Measurements from ENCODE around the gene PLIN5.

Gene PLIN5

DNA sequence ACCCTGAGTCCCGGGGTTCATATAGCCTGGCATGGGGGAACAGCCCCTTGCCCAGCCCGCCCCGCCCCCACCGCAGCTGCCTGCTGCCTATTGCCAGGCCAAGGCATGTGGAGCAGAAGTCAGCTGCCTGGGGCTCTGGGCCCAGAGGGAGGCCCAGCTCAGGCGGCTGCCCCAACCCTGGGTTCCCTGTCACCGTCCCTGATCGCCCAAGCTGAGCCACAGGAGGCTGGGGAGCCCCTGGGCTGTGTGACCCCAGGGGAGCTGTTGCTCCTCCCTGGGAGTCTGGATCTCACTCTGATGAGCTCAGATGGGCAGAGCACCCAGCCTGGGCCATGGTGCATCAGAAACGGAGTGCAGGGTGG is 18.1 kb downstream of the PLIN5 start:
- H3K4me2 ChIP-seq (ENCODE audit: low read length) = no peak overlapping the region
- H2AFZ ChIP-seq (ENCODE audit: insufficient read depth, low read length, poor library complexity) = no peak overlapping the region
- no peak overlapping the region for H2BK12ac ChIP-seq (ENCODE audit: low read length)
- no peak overlapping the region for H3K9ac ChIP-seq (ENCODE audit: low read length)
- H4K8ac ChIP-seq (ENCODE audit: low read depth, low read length) = no peak overlapping the region
- no peak overlapping the region for H3K4ac ChIP-seq (ENCODE audit: low read depth, low read length)
- H2AK5ac ChIP-seq (ENCODE audit: low read length) = no peak overlapping the region
- no CpG with 5 or more reads among the region's 8 CpGs for WGBS (ENCODE audit: extremely low coverage, insufficient coverage, insufficient read length)
- H2BK120ac ChIP-seq (ENCODE audit: insufficient read depth, low read length, poor library complexity) = no peak overlapping the region
- H3K36me3 ChIP-seq (ENCODE audit: control insufficient read depth in 1 of 2, insufficient read depth in 2 of 2, low read length in 2 of 2) = no peaks in the 10 kb centered on the region
- no peaks in the 10 kb centered on the region for H3K27me3 ChIP-seq (ENCODE audit: insufficient read depth, low read length)
- no peak overlapping the region for H3K18ac ChIP-seq (ENCODE audit: low read length)
- H3K23ac ChIP-seq (ENCODE audit: low read length) = no peak overlapping the region
- no peak overlapping the region for H3K14ac ChIP-seq (ENCODE audit: low read length)
- no peak overlapping the region for H3K27ac ChIP-seq (ENCODE audit: low read depth, low read length)
- peaks cover 4% of the 10 kb centered on the region in 2 experiments for H3K4me1 ChIP-seq (ENCODE audit: control insufficient read depth in 1 of 2, insufficient read depth in 2 of 2, low read length in 2 of 2)
- no peak overlapping the region for H3K4me3 ChIP-seq (ENCODE audit: low read depth, low read length)
- no peak for DNase-seq
- no peaks in the 10 kb centered on the region for H3K79me2 ChIP-seq (ENCODE audit: control insufficient read depth, insufficient read depth, low read length, poor library complexity)
- H2BK5ac ChIP-seq (ENCODE audit: low read depth, low read length, poor library complexity) = no peak overlapping the region
- no peak overlapping the region for H4K91ac ChIP-seq (ENCODE audit: low read depth, low read length)
- H4K12ac ChIP-seq (ENCODE audit: low read depth, low read length) = no peak overlapping the region
- H3K79me1 ChIP-seq (ENCODE audit: low read length) = no peaks in the 10 kb centered on the region
- peaks cover 1% of the 10 kb centered on the region for H3K9me3 ChIP-seq (ENCODE audit: insufficient read depth, low read depth, low read length)

DNA sequence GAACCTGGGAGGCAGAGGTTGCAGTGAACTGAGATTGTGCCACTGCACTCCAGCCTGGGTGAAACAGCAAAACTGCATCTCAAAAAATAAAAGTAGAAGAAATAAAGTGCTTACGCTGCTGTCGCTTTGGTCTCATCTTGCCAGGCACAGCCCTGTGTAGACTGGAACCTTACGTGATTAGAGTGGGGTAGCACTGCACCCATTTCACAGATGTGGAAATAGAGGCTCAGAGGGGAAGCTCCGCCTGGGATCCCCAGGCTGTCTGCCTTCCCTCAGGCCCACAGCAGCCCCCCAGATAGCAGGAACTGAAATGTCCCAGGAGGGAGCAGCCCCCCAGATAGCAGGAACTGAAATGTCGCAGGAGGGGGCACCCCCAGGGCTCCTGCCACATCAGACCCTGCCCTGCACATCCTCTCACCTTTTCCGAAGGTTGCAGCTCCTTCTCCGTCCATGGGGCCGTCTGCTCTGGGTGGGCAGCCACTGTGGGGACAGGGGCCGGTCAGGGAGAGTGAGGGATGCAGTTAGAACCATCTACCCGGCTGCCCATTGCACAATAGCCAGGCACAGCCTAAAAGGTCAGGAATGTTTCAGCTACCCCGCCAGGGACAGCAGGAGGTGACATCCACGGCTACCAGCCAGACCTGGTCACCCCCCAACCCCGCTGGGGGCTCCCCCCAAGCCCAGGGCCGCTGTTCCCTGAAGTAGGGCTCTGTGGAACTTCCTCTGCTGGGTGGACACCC is 18.7 kb downstream of the PLIN5 start:
- H3K27me3 ChIP-seq (ENCODE audit: insufficient read depth, low read length) = no peaks in the 10 kb centered on the region

DNA sequence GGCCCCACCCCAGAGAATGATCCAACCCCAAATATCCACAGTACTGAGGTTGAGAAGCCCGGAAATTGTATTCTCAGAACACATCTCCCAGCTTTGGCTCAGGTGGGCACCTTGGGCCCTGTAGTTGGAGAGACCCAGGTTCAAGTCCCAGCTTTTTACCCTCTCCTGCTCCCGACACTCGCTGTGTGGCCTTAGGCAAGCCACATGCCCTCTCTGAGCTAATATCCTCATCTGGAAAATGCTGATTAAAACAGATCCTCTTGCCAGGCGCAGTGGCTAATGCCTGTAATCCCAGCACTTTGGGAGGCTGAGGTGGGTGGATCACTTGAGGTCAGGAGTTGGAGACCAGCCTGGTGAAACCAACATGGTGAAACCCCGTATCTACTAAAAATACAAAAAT is 19.3 kb downstream of the PLIN5 start:
- Histone ChIP-seq H4K91ac (ENCODE audit: low read depth, low read length) (no peak overlapping the region), H3K9me3 (ENCODE audit: insufficient read depth, low read depth, low read length) (peaks cover 5% of the 10 kb centered on the region), H4K12ac (ENCODE audit: low read depth, low read length) (no peak overlapping the region), H3K79me1 (ENCODE audit: low read length) (no peaks in the 10 kb centered on the region), H3K27ac (ENCODE audit: low read depth, low read length) (no peak overlapping the region), H2AFZ (ENCODE audit: insufficient read depth, low read length, poor library complexity) (no peak overlapping the region), H2AK5ac (ENCODE audit: low read length) (no peak overlapping the region), H4K8ac (ENCODE audit: low read depth, low read length) (no peak overlapping the region), H3K9ac (ENCODE audit: low read length) (no peak overlapping the region), H3K36me3 (ENCODE audit: control insufficient read depth in 1 of 2, insufficient read depth in 2 of 2, low read length in 2 of 2) (no peaks in the 10 kb centered on the region), H3K4ac (ENCODE audit: low read depth, low read length) (no peak overlapping the region), H3K23ac (ENCODE audit: low read length) (no peak overlapping the region), H3K4me3 (ENCODE audit: low read depth, low read length) (no peak overlapping the region), H3K4me2 (ENCODE audit: low read length) (no peak overlapping the region), H2BK5ac (ENCODE audit: low read depth, low read length, poor library complexity) (no peak overlapping the region), H3K14ac (ENCODE audit: low read length) (no peak overlapping the region), H2BK120ac (ENCODE audit: insufficient read depth, low read length, poor library complexity) (no peak overlapping the region), H3K4me1 (ENCODE audit: control insufficient read depth in 1 of 2, insufficient read depth in 2 of 2, low read length in 2 of 2) (peaks cover 0 to 2% of the 10 kb centered on the region in 2 experiments), H2BK12ac (ENCODE audit: low read length) (no peak overlapping the region), H3K18ac (ENCODE audit: low read length) (no peak overlapping the region), H3K27me3 (ENCODE audit: insufficient read depth, low read length) (no peaks in the 10 kb centered on the region), H3K79me2 (ENCODE audit: control insufficient read depth, insufficient read depth, low read length, poor library complexity) (no peaks in the 10 kb centered on the region)
- no peak for DNase-seq
- WGBS (ENCODE audit: extremely low coverage, insufficient coverage, insufficient read length) = no CpG with 5 or more reads among the region's 5 CpGs

More for the DNA sequence above, 18.7 kb downstream of the PLIN5 start:
- H3K27ac ChIP-seq (ENCODE audit: low read depth, low read length) = no peak overlapping the region
- no peak overlapping the region for H2AK5ac ChIP-seq (ENCODE audit: low read length)
- no peak overlapping the region for H3K23ac ChIP-seq (ENCODE audit: low read length)
- H3K9me3 ChIP-seq (ENCODE audit: insufficient read depth, low read depth, low read length) = peaks cover 1% of the 10 kb centered on the region
- no peak overlapping the region for H3K4me2 ChIP-seq (ENCODE audit: low read length)
- no peak overlapping the region for H2BK5ac ChIP-seq (ENCODE audit: low read depth, low read length, poor library complexity)
- no peak overlapping the region for H3K4ac ChIP-seq (ENCODE audit: low read depth, low read length)
- no peak overlapping the region for H2BK12ac ChIP-seq (ENCODE audit: low read length)
- H2BK120ac ChIP-seq (ENCODE audit: insufficient read depth, low read length, poor library complexity) = no peak overlapping the region
- H3K79me1 ChIP-seq (ENCODE audit: low read length) = no peaks in the 10 kb centered on the region
- no peak overlapping the region for H3K14ac ChIP-seq (ENCODE audit: low read length)
- no peaks in the 10 kb centered on the region for H3K79me2 ChIP-seq (ENCODE audit: control insufficient read depth, insufficient read depth, low read length, poor library complexity)
- no peak overlapping the region for H3K4me3 ChIP-seq (ENCODE audit: low read depth, low read length)
- peaks cover under 1 to 4% of the 10 kb centered on the region in 2 experiments for H3K4me1 ChIP-seq (ENCODE audit: control insufficient read depth in 1 of 2, insufficient read depth in 2 of 2, low read length in 2 of 2)
- no peak overlapping the region for H3K18ac ChIP-seq (ENCODE audit: low read length)
- H4K91ac ChIP-seq (ENCODE audit: low read depth, low read length) = no peak overlapping the region
- no peaks in the 10 kb centered on the region for H3K36me3 ChIP-seq (ENCODE audit: control insufficient read depth in 1 of 2, insufficient read depth in 2 of 2, low read length in 2 of 2)
- no peak overlapping the region for H2AFZ ChIP-seq (ENCODE audit: insufficient read depth, low read length, poor library complexity)
- no peak for DNase-seq
- no peak overlapping the region for H4K8ac ChIP-seq (ENCODE audit: low read depth, low read length)
- no peak overlapping the region for H4K12ac ChIP-seq (ENCODE audit: low read depth, low read length)
- no CpG with 5 or more reads among the region's 14 CpGs for WGBS (ENCODE audit: extremely low coverage, insufficient coverage, insufficient read length)
- H3K9ac ChIP-seq (ENCODE audit: low read length) = no peak overlapping the region

DNA sequence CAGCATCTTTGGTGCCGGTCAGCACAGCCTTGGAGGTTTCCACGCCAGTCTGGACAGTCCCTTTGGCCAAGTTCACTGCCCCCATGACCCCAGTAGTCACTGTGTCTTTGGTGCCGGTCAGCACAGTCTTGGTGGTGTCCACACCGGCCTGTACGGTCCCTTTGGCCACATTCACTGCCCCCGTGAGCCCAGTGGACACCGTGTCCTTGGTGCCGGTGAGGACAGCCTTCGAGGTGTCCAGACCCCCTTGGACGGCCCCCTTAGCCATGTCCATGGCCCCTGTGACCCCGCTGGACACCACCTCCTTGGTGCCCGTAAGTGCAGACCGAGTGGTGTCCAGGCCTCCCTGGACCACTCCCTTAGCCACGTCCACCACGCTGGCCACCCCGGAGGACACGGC is 21.8 kb downstream of the PLIN5 start:
- H3K79me2 ChIP-seq (ENCODE audit: control insufficient read depth, insufficient read depth, low read length, poor library complexity) = no peaks in the 10 kb centered on the region
- H3K4me2 ChIP-seq (ENCODE audit: low read length) = no peak overlapping the region
- H3K36me3 ChIP-seq (ENCODE audit: control insufficient read depth in 1 of 2, insufficient read depth in 2 of 2, low read length in 2 of 2) = no peaks in the 10 kb centered on the region
- no peak overlapping the region for H3K23ac ChIP-seq (ENCODE audit: low read length)
- H4K91ac ChIP-seq (ENCODE audit: low read depth, low read length) = no peak overlapping the region
- no peak overlapping the region for H2BK120ac ChIP-seq (ENCODE audit: insufficient read depth, low read length, poor library complexity)
- peaks cover 5% of the 10 kb centered on the region for H3K9me3 ChIP-seq (ENCODE audit: insufficient read depth, low read depth, low read length)
- no peak overlapping the region for H3K4me3 ChIP-seq (ENCODE audit: low read depth, low read length)
- H3K18ac ChIP-seq (ENCODE audit: low read length) = no peak overlapping the region
- H2BK12ac ChIP-seq (ENCODE audit: low read length) = no peak overlapping the region
- H3K79me1 ChIP-seq (ENCODE audit: low read length) = no peaks in the 10 kb centered on the region
- no peak overlapping the region for H2AFZ ChIP-seq (ENCODE audit: insufficient read depth, low read length, poor library complexity)
- H2BK5ac ChIP-seq (ENCODE audit: low read depth, low read length, poor library complexity) = no peak overlapping the region
- no peak overlapping the region for H3K4ac ChIP-seq (ENCODE audit: low read depth, low read length)
- H4K12ac ChIP-seq (ENCODE audit: low read depth, low read length) = no peak overlapping the region
- H2AK5ac ChIP-seq (ENCODE audit: low read length) = no peak overlapping the region
- WGBS (ENCODE audit: extremely low coverage, insufficient coverage, insufficient read length) = no CpG with 5 or more reads among the region's 17 CpGs
- no peak overlapping the region for H3K27ac ChIP-seq (ENCODE audit: low read depth, low read length)
- no peak overlapping the region for H4K8ac ChIP-seq (ENCODE audit: low read depth, low read length)
- no peak for DNase-seq
- H3K14ac ChIP-seq (ENCODE audit: low read length) = no peak overlapping the region
- no peaks in the 10 kb centered on the region for H3K4me1 ChIP-seq (ENCODE audit: control insufficient read depth in 1 of 2, insufficient read depth in 2 of 2, low read length in 2 of 2)
- H3K27me3 ChIP-seq (ENCODE audit: insufficient read depth, low read length) = no peaks in the 10 kb centered on the region
- no peak overlapping the region for H3K9ac ChIP-seq (ENCODE audit: low read length)
